Chondrocyte (in vitro differentiated cells): ENCODE results near the gene BLTP3A. TPM values are rescaled to one million over a fixed set of nuclear protein-coding genes. Genes with fewer than 3 reads are reported as not detected.
"Not testable (repeated sequence)": the region's sequence is repeated elsewhere in the genome, so short reads cannot be mapped to it uniquely, and the experiment has no call there.

Experiments used
- DNase-seq: peaks from one replicate; pipeline ENCODE4 v3.0.0; 2021; ENCODE audit warnings: mixed read lengths, low spot score
- H3K27ac Mint-ChIP-seq: one replicate; pipeline ENCODE4 v1.8.0; 2021; ENCODE audit warnings: mild to moderate bottlenecking, moderate library complexity, mixed read lengths; ENCODE audit not compliant: unreplicated experiment
- H3K27me3 Mint-ChIP-seq: 2 replicates; pipeline ENCODE4 v1.8.0; 2021; ENCODE audit warnings: low read depth, mixed read lengths
- H3K36me3 Mint-ChIP-seq: 2 replicates; pipeline ENCODE4 v1.8.0; 2021; ENCODE audit warnings: low read depth, mixed read lengths
- H3K4me1 Mint-ChIP-seq: 2 replicates; pipeline ENCODE4 v1.8.0; 2021; ENCODE audit warnings: low read depth, mild to moderate bottlenecking, mixed read lengths
- H3K4me3 Mint-ChIP-seq: one replicate; pipeline ENCODE4 v1.8.0; 2021; ENCODE audit warnings: mild to moderate bottlenecking, moderate library complexity, mixed read lengths; ENCODE audit not compliant: unreplicated experiment
- H3K9me3 Mint-ChIP-seq: 2 replicates; pipeline ENCODE4 v1.8.0; 2021; ENCODE audit warnings: low read depth, mixed read lengths
- CTCF ChIP-seq: fragments of 200-600 bp; sonication (generic); IDR thresholded peaks from 2 replicates; pipeline ENCODE4 v1.5.0; 2021; ENCODE audit warnings: antibody characterized with exemption, mild to moderate bottlenecking, moderate library complexity
- total RNA-seq: library from RNA; stranded (reverse); gene quantifications from 3 replicates; pipeline ENCODE4 v1.2.1, GENCODE V29; 2021

BLTP3A gene
- total RNA-seq, 1 donor from 2014 or later, result 20.8 TPM

- TF ChIP-seq CTCF, result no peak
- Mint-ChIP-seq H3K4me3 (no peak overlapping the region), H3K9me3 (no peaks in the 10 kb centered on the region), H3K27me3 (no peaks in the 10 kb centered on the region), H3K4me1 (peaks cover 38% of the 10 kb centered on the region), H3K27ac (no peak overlapping the region), H3K36me3 (no peaks in the 10 kb centered on the region)
- no peak for DNase-seq
Measured at GRCh38 chr6:34810936-34811632, 19.2 kb downstream of the BLTP3A start.

- Mint-ChIP-seq H3K36me3 (no peaks in the 10 kb centered on the region), H3K4me3 (no peak overlapping the region), H3K27me3 (no peaks in the 10 kb centered on the region), H3K4me1 (peaks cover 35% of the 10 kb centered on the region), H3K9me3 (no peaks in the 10 kb centered on the region), H3K27ac (no peak overlapping the region)
- no peak for TF ChIP-seq CTCF
- DNase-seq, result no peak
Measured at GRCh38 chr6:34813028-34813713, 21.3 kb downstream of the BLTP3A start.

- peaks cover under 1% of the 10 kb centered on the region for H3K36me3 Mint-ChIP-seq
- no peak overlapping the region for H3K4me3 Mint-ChIP-seq
- H3K27me3 Mint-ChIP-seq, result no peaks in the 10 kb centered on the region
- no peak overlapping the region for H3K27ac Mint-ChIP-seq
- H3K9me3 Mint-ChIP-seq, result no peaks in the 10 kb centered on the region
- H3K4me1 Mint-ChIP-seq, result peaks cover 39% of the 10 kb centered on the region
- DNase-seq, result no peak
- TF ChIP-seq CTCF, result no peak
Measured at GRCh38 chr6:34816635-34817301, 24.9 kb downstream of the BLTP3A start.

GRCh38 chr6:34817446-34817845 is 25.6 kb downstream of the BLTP3A start:
- no peak for DNase-seq
- H3K36me3 Mint-ChIP-seq, result peaks cover 1% of the 10 kb centered on the region
- no peak overlapping the region for H3K27ac Mint-ChIP-seq
- no peaks in the 10 kb centered on the region for H3K9me3 Mint-ChIP-seq
- H3K4me1 Mint-ChIP-seq, result peaks cover 39% of the 10 kb centered on the region
- H3K27me3 Mint-ChIP-seq, result no peaks in the 10 kb centered on the region
- no peak overlapping the region for H3K4me3 Mint-ChIP-seq
- no peak for TF ChIP-seq CTCF

- not testable (repeated sequence) for H3K27me3 Mint-ChIP-seq, H3K4me3 Mint-ChIP-seq, DNase-seq, H3K36me3 Mint-ChIP-seq, H3K9me3 Mint-ChIP-seq
- Mint-ChIP-seq H3K4me1 (peaks cover 29% of the 10 kb centered on the region), H3K27ac (peak overlapping the region; percentile 3)
Measured at GRCh38 chr6:34818872-34819570, 27.1 kb downstream of the BLTP3A start.
